H54 (cell line): ENCODE results near the gene MYH11.
"Not testable (repeated sequence)": the region's sequence is repeated elsewhere in the genome, so short reads cannot be mapped to it uniquely, and the experiment has no call there.

Source experiments
- DNase-seq: peaks from one replicate; pipeline ENCODE4 v3.0.0; 2011; ENCODE audit warnings: low spot score, mixed read lengths; ENCODE audit not compliant: insufficient read length
- FAIRE-seq: peaks from 3 replicates; lab custom pipeline; 2011; peaks lifted over from hg19 to GRCh38; lab: Jason Lieb, UNC
- POLR2A ChIP-seq: IDR thresholded peaks from 2 replicates; pipeline ENCODE4 v1.6.1; 2011; ENCODE audit warnings: low read depth, mild to moderate bottlenecking, low read length

MYH11 gene

GRCh38 chr16:15790458-15790857 is 66.4 kb downstream of the MYH11 start:
- TF ChIP-seq POLR2A, result no peak
- FAIRE-seq (no peak), DNase-seq (no peak)

DNA sequence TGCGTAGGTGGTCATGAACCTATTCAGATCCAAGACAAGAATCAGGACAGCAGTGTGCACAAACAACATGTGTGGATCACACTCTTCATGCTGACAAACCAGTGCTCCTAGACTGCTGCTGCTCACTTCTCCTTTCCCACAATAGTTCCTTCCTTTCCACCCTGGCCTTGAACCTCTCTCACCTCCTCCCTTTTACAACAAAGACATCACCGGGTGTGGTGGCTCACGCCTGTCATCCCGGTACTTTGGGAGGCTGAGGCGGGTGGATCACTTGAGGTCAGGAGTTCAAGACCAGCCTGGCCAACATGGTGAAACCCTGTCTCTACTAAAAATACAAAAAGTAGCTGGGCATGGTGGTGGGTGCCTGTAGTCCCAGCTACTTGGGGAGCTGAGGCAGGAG is 67.0 kb downstream of the MYH11 start:
- DNase-seq, FAIRE-seq: not testable (repeated sequence)

GRCh38 chr16:15788846-15789239 is 68.0 kb downstream of the MYH11 start:
- FAIRE-seq (no peak), DNase-seq (no peak)
- TF ChIP-seq POLR2A, result no peak

DNA sequence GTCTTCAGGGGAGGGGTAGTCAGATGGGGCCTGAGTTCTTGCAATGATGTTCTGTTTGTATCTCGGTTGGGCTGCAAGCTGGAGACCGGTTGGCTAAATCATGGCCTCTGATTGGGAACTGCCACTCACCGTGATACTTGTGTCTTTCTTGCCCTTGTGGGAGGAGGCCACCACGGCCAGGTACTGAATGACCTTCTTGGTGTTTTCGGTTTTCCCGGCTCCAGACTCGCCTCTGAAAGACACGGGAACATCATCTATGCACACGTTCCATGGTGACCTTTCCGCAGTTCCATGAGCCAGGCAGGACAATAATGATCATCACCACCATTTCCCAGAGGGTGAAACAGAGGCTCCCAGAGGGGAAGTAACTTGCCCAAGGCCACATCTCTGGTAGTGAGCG is 70.3 kb downstream of the MYH11 start:
- no peak for TF ChIP-seq POLR2A
- FAIRE-seq (no peak), DNase-seq (no peak)

- TF ChIP-seq POLR2A, result no peak
- FAIRE-seq (no peak), DNase-seq (no peak)
Observed at GRCh38 chr16:15785386-15786059, 71.3 kb downstream of the MYH11 start.

DNA sequence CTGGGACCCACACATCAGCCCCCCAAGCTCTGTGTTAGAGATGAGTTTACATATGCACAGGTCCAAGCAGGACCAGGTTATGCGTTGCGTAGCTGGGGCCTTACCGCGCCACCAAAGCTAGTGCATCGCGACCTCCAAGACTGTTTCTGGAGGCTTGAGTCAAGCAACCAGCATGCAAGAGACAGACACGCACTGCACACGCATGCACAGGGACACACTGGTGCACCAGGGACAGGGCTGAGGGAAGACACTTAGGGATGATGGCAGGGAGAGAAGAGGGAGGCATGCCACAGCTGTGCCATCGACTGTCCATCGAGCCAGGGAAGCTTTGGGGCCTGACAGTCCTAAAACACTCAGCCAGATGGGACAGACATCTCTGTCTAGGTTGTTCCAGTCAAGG is 72.8 kb downstream of the MYH11 start:
- no peak for TF ChIP-seq POLR2A
- DNase-seq (no peak), FAIRE-seq (no peak)

DNA sequence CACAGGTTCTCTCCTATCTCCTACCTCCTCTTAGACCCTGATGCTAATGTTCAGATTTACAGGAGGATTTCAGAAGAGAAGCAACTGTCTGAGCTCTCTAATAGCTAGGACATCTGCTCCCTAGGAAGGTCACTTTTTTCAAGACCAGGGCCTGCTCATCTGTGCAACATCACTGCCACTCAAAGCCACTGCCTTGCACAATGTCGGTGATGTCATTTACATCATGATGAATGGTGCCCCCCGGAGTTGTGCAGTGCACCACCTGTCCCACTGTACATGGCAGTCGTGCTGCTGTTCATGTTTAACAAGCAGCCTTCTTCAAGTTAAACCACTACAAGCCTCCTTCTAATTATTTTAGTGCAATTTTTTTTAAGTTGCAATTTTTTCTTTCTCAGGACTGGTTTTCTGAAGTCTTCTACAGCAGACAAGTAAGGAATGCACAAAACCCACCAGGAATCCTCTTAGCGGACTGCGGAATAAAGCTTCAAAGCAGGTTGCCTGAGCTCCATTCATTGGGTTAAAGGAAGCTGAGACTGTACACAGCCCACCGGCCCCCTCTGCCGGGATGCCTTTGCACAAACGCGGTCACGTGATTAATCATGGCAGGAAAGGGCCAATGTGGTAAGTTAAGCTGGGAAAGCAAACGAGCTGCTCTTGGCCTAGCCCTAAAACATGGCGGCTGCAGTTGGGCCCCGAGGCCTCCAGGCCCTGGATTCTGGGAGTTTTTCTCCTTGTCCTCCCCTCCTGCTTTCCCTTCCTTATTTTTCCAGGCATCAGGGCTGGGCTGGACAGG is 74.1 kb downstream of the MYH11 start:
- TF ChIP-seq POLR2A, result no peak
- DNase-seq, result no peak
- FAIRE-seq, result no peak

DNA sequence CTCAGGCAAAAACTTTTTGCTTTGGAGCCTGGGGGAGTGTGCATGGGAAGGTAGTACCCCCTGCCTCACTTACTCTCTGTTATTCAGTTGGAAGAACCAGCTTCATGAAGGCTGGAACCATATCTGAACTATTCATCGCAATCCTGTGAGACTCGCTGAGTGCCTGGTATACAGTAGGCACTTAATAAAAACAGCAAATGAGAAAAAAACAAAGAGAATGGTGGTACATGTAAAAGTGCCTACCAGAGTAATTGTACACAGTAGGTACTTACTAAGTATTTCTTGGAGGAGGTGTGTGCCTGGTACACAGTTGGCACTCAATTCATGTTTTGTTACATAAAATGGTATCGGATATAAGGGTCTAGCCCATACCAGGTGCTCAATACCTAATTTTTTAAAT is 75.2 kb downstream of the MYH11 start:
- DNase-seq (no peak), FAIRE-seq (no peak)
- TF ChIP-seq POLR2A, result no peak

- no peak for TF ChIP-seq POLR2A
- FAIRE-seq (no peak), DNase-seq (no peak)
Observed at GRCh38 chr16:15780805-15781204, 76.0 kb downstream of the MYH11 start.

- FAIRE-seq (no peak), DNase-seq (no peak)
- TF ChIP-seq POLR2A, result no peak
Observed at GRCh38 chr16:15779664-15780351, 77.0 kb downstream of the MYH11 start.

DNA sequence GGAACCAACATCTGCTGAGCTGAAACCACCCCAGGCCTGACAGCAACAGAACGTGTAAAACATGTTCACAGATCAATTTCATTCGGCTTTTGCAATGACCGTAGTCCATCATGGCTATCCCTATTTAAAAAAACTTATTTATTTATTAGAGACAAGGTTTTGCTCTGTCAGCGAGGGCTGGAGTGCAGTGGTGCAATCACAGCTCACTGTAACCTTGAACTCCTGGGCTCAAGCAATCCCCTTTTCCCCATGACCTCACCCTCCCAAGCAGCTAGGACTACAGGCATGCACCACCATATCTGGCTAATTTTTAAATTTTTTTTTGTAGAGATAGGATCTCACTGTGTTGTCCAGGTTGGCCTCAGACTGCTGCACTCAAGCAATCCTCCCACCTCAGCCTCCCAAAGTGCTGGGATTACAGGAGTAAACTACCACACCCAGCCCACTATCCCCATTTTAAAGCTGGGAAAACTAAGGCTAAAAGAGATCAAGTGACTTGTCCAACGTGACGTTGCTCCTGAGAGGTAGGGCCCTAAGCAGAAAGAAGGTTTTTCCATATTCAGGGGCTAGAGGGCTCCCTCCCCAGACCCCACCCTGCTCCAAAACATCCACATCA is 77.7 kb downstream of the MYH11 start:
- FAIRE-seq (no peak), DNase-seq (no peak)
- TF ChIP-seq POLR2A, result no peak

DNA sequence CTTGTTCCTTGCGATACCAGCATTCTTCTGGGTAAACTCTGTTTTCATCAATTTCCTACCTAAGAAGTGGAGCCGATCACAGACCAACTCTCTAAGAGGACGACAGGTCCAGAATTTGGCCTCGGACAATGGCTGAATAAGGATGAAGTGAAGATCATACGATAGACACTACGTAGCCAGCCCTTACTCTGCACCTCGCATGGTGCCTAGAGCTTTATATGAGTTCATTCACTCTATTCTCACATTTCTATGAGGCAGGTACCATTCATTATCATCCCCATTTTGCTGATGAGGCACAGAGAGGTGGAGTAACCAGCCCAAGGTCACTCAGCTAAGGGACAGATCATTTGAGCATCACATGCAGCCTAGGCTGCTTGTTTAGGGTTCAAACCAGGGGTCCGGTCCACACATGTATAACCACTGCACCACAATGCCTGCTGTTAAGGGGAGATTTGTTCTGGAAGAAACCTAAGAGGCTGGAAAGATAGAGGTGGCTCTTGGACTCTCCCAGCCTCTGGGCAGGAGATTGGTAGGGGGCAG is 78.6 kb downstream of the MYH11 start:
- FAIRE-seq (no peak), DNase-seq (no peak)
- TF ChIP-seq POLR2A, result no peak

GRCh38 chr16:15777533-15778203 is 79.2 kb downstream of the MYH11 start:
- no peak for DNase-seq
- TF ChIP-seq POLR2A, result no peak
- FAIRE-seq, result no peak
